Activated naive CD4-positive, alpha-beta T cell treated with anti-CD3 and anti-CD28 coated beads, Interleukin-2, amount 50 U/mL, for 24 hours (primary cell): Measurements from ENCODE around the gene LEMD2.

Experiments
- H3K27ac Mint-ChIP-seq: one replicate; pipeline ENCODE4 v1.8.0; 2021; ENCODE audit warnings: mild to moderate bottlenecking, mixed read lengths
- H3K27me3 Mint-ChIP-seq: one replicate; pipeline ENCODE4 v1.8.0; 2021; ENCODE audit warnings: mixed read lengths
- H3K36me3 Mint-ChIP-seq: one replicate; pipeline ENCODE4 v1.8.0; 2021; ENCODE audit warnings: mixed read lengths
- H3K4me1 Mint-ChIP-seq: one replicate; pipeline ENCODE4 v1.8.0; 2021; ENCODE audit warnings: mixed read lengths
- H3K4me3 Mint-ChIP-seq: one replicate; pipeline ENCODE4 v1.8.0; 2021; ENCODE audit warnings: mild to moderate bottlenecking, mixed read lengths
- H3K9me3 Mint-ChIP-seq: one replicate; pipeline ENCODE4 v1.8.0; 2021; ENCODE audit warnings: mixed read lengths

The LEMD2 gene

DNA sequence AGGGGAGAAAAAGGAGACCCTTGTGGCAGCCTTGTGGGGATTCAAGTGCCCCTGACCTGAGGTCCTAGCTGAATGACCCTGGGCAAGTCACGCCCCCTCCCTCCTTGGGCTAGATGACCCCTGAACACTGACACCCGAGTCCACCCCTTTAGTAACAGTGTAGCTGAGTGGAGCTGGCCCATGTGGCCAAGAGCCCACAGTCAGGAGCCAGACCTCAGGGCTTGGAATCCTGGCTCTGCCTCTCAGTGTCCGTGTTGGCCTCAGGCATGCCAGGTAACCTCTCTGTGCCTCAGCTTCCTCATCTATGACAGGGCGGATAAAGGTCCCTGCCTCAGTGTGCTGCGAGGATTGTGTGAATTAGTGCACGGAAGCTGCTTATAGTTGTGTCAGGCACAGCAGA is 56.5 kb downstream of the LEMD2 start:
- Mint-ChIP-seq H3K4me3 (no peak overlapping the region), H3K27me3 (no peaks in the 10 kb centered on the region), H3K9me3 (no peaks in the 10 kb centered on the region), H3K27ac (no peak overlapping the region), H3K4me1 (no peaks in the 10 kb centered on the region), H3K36me3 (no peaks in the 10 kb centered on the region)

DNA sequence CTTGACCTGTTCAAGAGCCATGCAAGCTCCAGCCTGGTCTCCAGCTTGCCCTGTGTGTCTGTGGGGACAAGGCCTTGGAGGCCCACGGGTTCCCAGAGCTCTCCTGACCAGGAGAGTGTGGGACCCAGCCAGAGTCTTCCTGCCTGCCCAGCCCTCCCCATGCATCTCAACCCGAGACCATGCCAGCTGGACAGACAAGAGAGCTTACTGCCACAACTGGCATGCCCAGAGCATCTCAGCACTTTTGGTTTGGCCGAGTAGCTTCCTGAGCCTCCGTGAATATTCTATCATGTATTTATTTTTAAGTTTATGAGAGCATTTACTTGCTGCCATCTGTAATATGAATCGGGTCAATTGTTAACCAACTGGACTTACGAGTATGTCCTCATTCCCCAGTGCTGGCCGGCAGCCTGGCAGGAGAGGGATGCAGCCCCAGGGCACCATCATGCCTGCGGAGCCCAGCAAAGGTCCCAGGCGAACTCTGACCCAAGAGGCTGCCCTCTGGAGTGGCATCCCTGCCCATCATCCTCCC is 57.1 kb downstream of the LEMD2 start:
- Mint-ChIP-seq H3K4me1 (no peaks in the 10 kb centered on the region), H3K36me3 (no peaks in the 10 kb centered on the region), H3K9me3 (no peaks in the 10 kb centered on the region), H3K27ac (no peak overlapping the region), H3K27me3 (no peaks in the 10 kb centered on the region), H3K4me3 (no peak overlapping the region)

DNA sequence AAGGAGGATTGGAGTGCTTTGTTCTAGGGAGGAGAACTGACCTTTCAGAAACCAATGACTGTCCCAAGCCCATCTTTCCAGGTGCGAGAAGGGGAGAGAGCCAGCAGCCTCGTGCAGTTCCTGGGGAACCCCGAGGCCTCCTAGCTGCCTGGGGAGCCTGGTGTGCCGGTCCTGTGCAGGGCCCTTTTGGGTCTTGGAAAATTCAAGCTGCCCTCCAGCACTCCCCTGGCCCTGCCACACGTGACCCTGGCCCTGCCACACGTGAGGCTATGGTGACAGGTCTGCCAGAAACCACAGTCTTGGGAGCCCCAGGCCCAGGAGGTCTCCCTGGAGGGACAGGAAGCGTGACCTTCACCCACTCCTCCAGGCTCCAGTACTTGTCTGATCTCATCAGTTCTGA is 57.9 kb downstream of the LEMD2 start:
- H3K27ac Mint-ChIP-seq, result no peak overlapping the region
- H3K9me3 Mint-ChIP-seq, result no peaks in the 10 kb centered on the region
- no peaks in the 10 kb centered on the region for H3K36me3 Mint-ChIP-seq
- H3K4me1 Mint-ChIP-seq, result no peaks in the 10 kb centered on the region
- no peak overlapping the region for H3K4me3 Mint-ChIP-seq
- H3K27me3 Mint-ChIP-seq, result no peaks in the 10 kb centered on the region

DNA sequence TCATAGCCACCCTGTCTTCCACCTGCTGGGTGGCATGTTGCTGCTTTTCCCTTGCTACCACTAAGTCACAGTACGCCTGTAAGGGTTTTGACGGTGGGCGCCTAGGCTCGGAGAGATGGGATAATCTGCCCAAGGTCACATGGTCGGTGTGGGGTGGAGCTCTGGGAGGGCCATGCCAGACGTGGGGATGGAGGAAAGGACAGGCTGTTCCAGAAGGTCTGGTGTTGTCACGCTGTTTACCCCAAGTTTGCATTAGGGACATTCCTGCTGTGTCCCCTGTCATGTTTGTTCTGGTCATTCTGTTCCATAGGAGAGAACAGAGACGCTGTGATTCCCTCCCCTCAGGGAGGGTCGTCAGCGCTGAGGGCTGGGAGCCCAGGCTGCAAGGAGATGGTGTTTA is 58.3 kb downstream of the LEMD2 start:
- Mint-ChIP-seq H3K4me3 (no peak overlapping the region), H3K27me3 (no peaks in the 10 kb centered on the region), H3K27ac (no peak overlapping the region), H3K9me3 (no peaks in the 10 kb centered on the region), H3K36me3 (no peaks in the 10 kb centered on the region), H3K4me1 (peaks cover 2% of the 10 kb centered on the region)

DNA sequence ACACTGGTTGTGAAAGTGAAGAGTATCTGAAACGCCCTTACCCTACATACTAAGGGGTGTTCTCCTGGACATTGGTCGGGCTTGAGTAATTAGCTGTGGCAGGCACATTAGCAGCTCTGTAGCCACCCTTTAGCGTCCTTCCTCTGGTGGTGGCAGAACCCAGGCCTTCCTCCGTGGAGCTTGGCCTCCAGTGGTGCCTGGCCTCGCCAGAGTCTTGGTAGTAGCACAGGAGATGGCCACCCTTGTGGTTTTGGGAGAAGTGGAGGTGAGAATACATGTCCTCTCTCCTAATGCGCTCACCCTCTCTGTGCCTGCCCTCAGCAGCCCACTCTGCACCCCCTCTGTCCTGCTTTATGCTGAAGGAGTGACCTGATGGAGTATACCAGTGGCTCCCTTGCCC is 59.9 kb downstream of the LEMD2 start:
- no peak overlapping the region for H3K27ac Mint-ChIP-seq

DNA sequence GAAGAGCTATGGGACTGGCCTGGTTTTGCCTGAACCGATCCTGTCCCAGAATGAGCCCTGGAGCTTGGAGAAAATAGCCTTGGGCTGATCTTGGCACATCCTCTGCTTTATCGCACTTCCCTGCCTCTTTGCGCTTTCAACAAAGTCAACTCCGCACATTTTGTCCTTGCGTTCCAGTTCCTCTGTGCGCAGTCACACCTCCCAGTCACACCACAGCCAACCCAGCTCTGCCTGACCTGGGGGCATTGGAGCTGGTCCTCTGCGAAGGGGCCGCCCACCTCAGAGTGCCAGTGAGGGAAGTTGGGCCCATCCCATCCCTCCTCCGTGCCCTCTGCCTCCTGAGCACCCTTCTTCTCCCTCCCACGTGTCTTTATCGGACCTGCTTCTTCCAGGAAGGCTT is 60.5 kb downstream of the LEMD2 start:
- H3K4me1 Mint-ChIP-seq, result peaks cover 21% of the 10 kb centered on the region
- H3K9me3 Mint-ChIP-seq, result no peaks in the 10 kb centered on the region
- H3K4me3 Mint-ChIP-seq, result no peak overlapping the region
- H3K27me3 Mint-ChIP-seq, result no peaks in the 10 kb centered on the region
- H3K27ac Mint-ChIP-seq, result no peak overlapping the region
- H3K36me3 Mint-ChIP-seq, result no peaks in the 10 kb centered on the region

More for the DNA sequence above, 59.9 kb downstream of the LEMD2 start:
- Mint-ChIP-seq H3K4me1 (peaks cover 15% of the 10 kb centered on the region), H3K4me3 (no peak overlapping the region), H3K36me3 (no peaks in the 10 kb centered on the region), H3K9me3 (no peaks in the 10 kb centered on the region), H3K27me3 (no peaks in the 10 kb centered on the region)

DNA sequence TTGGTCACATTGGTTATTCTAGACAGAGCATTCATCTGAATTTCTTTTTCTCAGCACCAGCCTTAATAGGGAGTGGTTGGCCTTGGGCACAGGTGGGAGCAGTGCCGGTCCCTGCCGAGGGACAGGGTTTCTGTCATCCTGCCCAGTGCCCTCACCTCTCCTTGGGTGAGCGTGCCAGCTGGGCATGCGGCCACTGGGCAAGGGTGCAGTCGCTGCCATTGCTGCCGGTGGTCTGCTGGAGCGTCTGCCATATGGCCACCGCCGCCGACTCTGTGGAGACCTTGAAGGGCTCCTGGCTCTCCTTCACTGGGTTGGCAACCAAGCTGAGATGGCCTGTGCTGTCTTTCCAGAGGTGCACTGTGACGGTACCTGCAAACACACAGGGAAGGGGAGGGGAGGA is 61.0 kb downstream of the LEMD2 start:
- Mint-ChIP-seq H3K27me3 (no peaks in the 10 kb centered on the region), H3K4me1 (peaks cover 26% of the 10 kb centered on the region)

DNA sequence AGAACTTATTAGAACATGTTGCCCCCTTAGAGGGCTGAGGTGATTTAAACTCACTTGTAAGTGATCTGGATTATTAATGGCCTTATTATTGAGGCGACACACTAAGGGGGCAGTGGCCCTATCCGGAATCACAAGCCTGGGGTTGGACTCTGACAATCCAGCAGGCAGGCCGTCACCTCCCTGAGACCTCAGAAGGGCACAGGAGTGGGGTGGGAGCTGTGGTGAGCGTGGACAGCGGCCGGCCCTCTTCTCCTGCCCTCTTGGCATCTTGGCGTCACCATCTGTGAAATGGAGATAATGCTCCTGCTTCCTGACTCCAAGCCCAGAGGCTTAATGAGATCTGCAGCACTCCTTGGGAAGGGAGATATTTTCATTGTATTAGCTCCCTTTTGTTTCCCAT is 61.8 kb downstream of the LEMD2 start:
- Mint-ChIP-seq H3K27me3 (no peaks in the 10 kb centered on the region), H3K36me3 (no peaks in the 10 kb centered on the region), H3K27ac (no peak overlapping the region), H3K9me3 (no peaks in the 10 kb centered on the region), H3K4me1 (peaks cover 29% of the 10 kb centered on the region), H3K4me3 (no peak overlapping the region)

More for the DNA sequence above, 61.0 kb downstream of the LEMD2 start:
- Mint-ChIP-seq H3K4me3 (no peak overlapping the region), H3K9me3 (no peaks in the 10 kb centered on the region), H3K36me3 (no peaks in the 10 kb centered on the region), H3K27ac (no peak overlapping the region)

DNA sequence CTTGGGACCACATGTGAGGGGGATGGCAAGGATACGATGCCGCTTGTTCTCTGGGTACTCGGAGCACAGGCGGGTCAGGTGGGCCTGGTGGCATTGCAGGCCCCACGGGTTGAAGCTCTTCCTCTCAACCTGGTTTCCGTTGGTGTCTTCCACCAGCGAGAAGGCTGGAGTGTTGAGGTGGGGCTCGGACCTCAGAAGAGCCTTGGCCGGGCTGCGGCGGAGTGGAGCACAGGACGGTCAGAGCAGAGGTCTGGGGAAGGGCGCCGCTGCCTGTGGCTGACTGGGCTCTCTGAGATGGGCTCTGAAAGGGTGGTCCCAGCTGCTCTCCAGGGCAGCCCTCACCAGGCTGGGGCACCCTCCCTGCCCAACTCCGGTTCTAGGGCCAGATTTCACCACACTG is 62.2 kb downstream of the LEMD2 start:
- H3K4me3 Mint-ChIP-seq, result no peak overlapping the region
- no peaks in the 10 kb centered on the region for H3K36me3 Mint-ChIP-seq
- H3K27ac Mint-ChIP-seq, result no peak overlapping the region
- H3K27me3 Mint-ChIP-seq, result no peaks in the 10 kb centered on the region
- H3K9me3 Mint-ChIP-seq, result no peaks in the 10 kb centered on the region
- peaks cover 29% of the 10 kb centered on the region for H3K4me1 Mint-ChIP-seq

DNA sequence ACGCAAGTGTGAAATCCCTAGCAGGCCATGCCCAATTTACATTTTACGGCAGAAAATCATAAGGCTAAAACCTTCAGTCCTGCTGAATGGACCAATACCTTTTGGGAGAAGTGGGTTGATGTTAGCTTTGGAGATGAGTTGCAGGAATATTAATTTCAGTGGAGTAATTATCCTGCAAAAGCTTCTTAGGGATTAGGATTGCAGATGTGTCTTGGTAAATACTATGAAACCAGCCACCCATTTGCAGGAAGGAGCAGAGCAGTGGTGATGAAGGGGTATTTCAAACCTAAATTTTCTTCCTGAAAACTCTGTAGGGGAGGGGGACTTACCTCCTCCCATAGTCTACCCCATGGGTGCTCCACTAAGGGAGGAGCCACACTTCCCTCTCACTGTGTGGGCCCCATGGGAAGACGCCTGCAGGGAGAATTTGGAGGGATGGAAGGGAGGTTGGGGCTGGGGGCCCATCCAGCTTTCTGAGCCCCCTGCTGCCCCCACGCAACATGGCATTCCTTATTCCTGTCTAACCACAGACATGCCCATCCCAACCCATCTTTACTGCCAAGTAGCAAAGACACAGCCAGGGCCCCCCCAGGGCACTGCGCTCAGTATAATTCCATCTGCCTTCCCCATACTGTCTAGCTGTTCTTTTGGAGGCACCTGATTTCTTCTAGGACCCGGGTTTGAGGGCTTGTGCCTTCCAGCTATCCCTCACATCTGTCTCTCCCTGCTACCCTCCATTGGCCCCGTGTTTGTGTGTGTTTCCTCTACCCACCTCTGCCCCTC is 62.8 kb downstream of the LEMD2 start:
- H3K27me3 Mint-ChIP-seq, result no peaks in the 10 kb centered on the region
- no peak overlapping the region for H3K27ac Mint-ChIP-seq
- H3K9me3 Mint-ChIP-seq, result no peaks in the 10 kb centered on the region
- H3K4me3 Mint-ChIP-seq, result no peak overlapping the region
- H3K4me1 Mint-ChIP-seq, result peaks cover 29% of the 10 kb centered on the region
- no peaks in the 10 kb centered on the region for H3K36me3 Mint-ChIP-seq

DNA sequence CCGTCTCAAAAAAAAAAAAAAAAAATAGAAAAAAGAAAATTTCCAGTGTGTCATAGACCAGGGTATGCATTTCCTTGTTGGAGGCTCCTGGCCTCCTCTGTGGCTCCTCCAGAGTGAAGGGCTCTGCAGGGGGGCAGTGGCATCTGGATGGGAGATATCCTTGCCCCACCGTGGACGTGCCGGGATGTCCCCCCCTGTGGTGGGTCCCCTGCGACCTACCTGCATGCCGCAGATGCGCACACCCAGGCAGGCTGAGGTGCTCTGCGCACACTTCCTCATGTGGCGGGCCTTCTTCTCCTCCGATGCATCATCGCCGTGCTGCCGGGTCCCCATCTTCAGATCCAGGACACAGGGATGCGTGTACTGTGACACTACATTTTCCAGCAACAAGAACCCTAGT is 63.7 kb downstream of the LEMD2 start:
- Mint-ChIP-seq H3K4me3 (no peak overlapping the region), H3K27ac (peak overlapping the region; percentile 62), H3K9me3 (no peaks in the 10 kb centered on the region), H3K27me3 (no peaks in the 10 kb centered on the region), H3K36me3 (no peaks in the 10 kb centered on the region), H3K4me1 (peaks cover 29% of the 10 kb centered on the region)

DNA sequence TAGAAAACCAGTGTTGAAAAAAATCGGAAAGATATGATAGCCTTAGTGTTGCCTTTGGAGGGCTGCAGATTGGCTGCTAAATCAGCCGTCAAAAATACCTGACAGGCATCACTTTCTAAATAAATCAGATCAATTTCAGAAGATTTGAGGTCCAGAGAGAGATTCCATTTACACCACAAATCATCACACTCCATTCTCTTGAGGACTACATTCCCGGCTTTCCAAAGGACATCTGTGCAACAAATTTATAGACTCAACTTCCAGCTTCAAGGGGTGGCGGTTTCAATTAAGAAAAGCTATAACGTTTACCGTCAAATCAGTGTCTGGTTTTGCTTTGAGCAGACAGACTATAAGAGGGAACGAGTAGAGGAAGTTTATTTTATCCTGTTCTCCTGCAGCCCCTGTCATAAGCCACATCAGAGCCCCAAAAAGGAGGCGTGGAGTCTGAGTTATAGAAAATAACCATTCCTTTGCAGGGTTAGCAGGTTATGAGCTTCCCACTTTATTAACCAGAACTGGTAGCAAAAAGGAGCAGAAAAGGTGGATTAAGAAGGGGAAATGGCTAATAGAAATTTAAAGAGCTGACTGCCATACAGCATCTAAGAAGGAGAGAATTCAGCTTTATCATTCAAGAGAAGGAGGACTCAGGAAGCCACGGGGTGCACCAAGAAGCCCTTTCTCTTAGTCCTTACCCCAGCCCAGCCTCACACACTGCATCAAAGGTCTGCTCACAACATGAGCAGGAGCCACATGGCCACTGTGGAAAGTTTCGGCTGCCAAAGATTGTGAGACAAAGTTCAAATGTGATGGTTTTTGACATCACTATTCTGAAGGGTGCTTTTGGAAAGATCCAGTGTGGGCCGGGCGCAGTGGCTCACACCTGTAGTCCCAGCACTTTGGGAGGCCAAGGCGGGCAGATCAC is 64.6 kb downstream of the LEMD2 start:
- H3K9me3 Mint-ChIP-seq, result no peaks in the 10 kb centered on the region
- H3K36me3 Mint-ChIP-seq, result no peaks in the 10 kb centered on the region
- no peaks in the 10 kb centered on the region for H3K27me3 Mint-ChIP-seq
- peak overlapping the region; percentile 67 for H3K4me3 Mint-ChIP-seq
- peaks cover 29% of the 10 kb centered on the region for H3K4me1 Mint-ChIP-seq
- H3K27ac Mint-ChIP-seq, result peak overlapping the region; percentile 60

DNA sequence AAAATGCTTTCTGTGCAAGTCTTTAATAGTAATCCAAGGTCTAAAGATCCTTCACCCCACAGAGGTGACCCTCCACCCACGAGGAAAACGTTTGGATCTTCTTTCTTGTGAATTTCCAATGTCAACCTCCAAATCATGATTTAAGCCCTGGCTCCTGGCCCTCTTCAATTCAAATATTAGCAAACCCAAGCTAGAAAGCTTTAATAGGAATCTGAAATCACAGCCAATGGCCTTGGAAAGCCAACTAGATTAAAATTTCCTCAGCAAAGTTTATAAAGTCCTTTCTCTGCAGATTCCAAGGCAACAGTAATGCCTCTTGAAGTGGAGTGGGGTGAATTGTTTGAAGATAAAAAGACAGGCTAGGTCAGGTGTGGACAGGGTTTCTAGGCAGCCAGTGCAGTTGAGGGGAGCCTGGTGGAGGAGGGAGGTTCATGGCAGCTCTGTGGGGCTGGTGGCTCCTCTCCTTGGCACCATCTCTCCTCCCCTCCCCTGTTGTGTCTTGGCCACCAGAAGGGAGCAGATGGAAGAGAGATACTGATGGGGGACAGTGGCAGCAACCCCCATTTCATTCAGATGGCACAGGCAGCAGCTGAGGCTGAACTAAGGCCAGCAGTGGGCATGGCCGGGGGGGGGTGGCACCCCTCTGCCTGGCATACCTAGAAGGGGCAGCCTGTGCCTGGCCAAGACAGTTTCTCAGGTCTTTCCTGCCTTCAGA is 65.4 kb downstream of the LEMD2 start:
- H3K4me3 Mint-ChIP-seq, result peak overlapping the region; percentile 67
- no peaks in the 10 kb centered on the region for H3K27me3 Mint-ChIP-seq
- peak overlapping the region; percentile 48 for H3K27ac Mint-ChIP-seq
- no peaks in the 10 kb centered on the region for H3K36me3 Mint-ChIP-seq
- no peaks in the 10 kb centered on the region for H3K9me3 Mint-ChIP-seq
- peaks cover 29% of the 10 kb centered on the region for H3K4me1 Mint-ChIP-seq

DNA sequence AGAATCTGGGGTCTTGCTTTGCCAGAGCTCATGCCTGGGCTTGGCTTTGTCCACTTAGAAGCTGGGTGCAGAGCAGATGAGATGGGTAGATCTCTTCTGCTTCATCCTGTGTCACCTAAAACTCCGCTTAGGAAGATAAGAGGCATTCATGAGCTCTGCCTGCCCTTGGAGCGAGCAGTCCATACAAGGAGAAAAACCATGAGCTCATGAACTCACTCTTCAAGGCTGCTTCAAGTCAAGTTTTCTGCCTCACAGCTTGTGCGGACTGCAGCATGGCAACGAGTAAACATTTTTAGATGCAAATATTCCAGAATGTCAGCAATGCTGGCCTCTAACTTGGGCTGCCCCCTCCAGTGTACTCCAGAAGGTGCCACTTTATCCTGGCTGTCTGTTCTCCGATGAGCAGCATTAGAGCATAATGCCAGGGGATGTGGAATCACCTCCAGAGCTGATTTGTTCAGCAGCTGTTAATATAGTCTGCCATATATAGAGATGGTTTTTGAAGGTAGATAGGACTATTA is 66.8 kb downstream of the LEMD2 start:
- H3K27me3 Mint-ChIP-seq, result no peaks in the 10 kb centered on the region
- H3K27ac Mint-ChIP-seq, result no peak overlapping the region
- H3K4me3 Mint-ChIP-seq, result no peak overlapping the region

DNA sequence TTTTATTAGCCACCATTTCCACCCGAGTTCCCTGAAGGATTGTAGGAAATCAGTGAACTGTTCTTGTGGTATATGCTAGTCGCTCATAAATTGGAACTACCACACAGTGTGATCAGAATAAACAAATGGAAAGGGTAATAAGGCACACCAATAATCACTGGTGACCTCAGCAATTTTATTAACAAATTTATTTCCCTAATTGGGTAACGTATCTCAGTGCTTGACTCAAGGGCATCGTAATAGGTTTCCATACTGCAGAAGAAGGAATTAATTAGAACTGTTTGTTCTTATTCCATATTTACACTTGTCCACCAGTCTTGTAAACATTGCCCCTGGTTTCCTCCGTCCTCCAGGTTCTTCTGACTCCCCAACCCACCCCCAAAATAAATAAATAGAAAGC is 67.4 kb downstream of the LEMD2 start:
- Mint-ChIP-seq H3K27me3 (no peaks in the 10 kb centered on the region), H3K27ac (no peak overlapping the region), H3K4me1 (peaks cover 29% of the 10 kb centered on the region), H3K9me3 (no peaks in the 10 kb centered on the region), H3K36me3 (no peaks in the 10 kb centered on the region), H3K4me3 (no peak overlapping the region)

More for the DNA sequence above, 66.8 kb downstream of the LEMD2 start:
- no peaks in the 10 kb centered on the region for H3K9me3 Mint-ChIP-seq
- no peaks in the 10 kb centered on the region for H3K36me3 Mint-ChIP-seq
- peaks cover 29% of the 10 kb centered on the region for H3K4me1 Mint-ChIP-seq
